ENCODE measurements around the gene ENO2. TPM values are rescaled to one million over a fixed set of nuclear protein-coding genes. Genes with fewer than 3 reads are reported as not detected.

ENO2 gene
- total and polyA plus RNA-seq, 2 experiments from 2014 or later = 43.5 to 53.5 TPM

DNA sequence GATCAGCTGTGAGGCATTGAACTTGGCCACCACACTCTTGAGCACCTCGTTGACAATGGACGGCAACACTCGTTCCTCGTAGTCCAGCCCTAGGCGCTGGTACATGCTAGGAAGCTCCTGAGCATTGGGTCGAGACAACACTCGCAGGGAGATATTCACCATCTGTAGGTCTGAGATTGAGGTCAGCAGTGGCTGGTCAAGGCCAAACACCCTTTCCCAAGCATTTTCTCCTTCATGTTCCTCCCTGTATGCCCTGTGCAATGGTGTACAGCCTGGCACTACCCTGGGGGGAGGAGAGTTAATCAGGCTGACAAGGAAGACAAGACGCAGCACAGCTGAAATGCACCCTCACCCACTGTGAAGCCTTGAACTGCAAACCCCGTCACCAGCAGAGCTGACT lies 54.0 kb downstream of the ENO2 start (continued):
- no peak for TF ChIP-seq CTCF (conservative IDR thresholded peaks at IDR 0.05; ENCODE audit: low read depth in 2 of 2)
- TF ChIP-seq EZH2 (IDR thresholded peaks at IDR 0.05; ENCODE audit: low read depth, unreplicated experiment) = no peak
- no peak for TF ChIP-seq STAT1 (IDR thresholded peaks at IDR 0.05; ENCODE audit: unreplicated experiment)

- peak overlapping the region; percentile 73 for H3K4me3 ChIP-seq
- Mint-ChIP-seq H3K36me3 (ENCODE audit: low read depth) (peaks cover 84% of the 10 kb centered on the region), H3K27me3 (ENCODE audit: insufficient read depth, low read depth, poor library complexity) (peaks cover 14% of the 10 kb centered on the region), H3K27ac (peak overlapping the region; percentile 99), H3K4me1 (peaks cover 34% of the 10 kb centered on the region), H3K4me3 (peak overlapping the region; percentile 100), H3K9me3 (peaks cover 2% of the 10 kb centered on the region; the same call in 1 of the 3 replicates)
- H3K9me2 ChIP-seq (ENCODE audit: insufficient read depth) = no peaks in the 10 kb centered on the region
- DNase-seq (ENCODE audit: low spot score) (peak; percentile 61), ATAC-seq (peak; percentile 56)
- peak overlapping the region; percentile 92 for H3K27ac ChIP-seq (ENCODE audit: low read depth)
- peaks cover 12% of the 10 kb centered on the region; the same call in 1 of the 2 replicates for H4K20me1 ChIP-seq (replicated peaks; ENCODE audit: insufficient read depth)
- no peaks in the 10 kb centered on the region for H3K27me3 ChIP-seq (ENCODE audit: insufficient read depth)
- peak overlapping the region; percentile 98 for H3K4me2 ChIP-seq
- H2AFZ ChIP-seq = no peak overlapping the region; the same call in 1 of the 2 replicates
- H3F3A ChIP-seq (replicated peaks; ENCODE audit: low read depth) = peaks cover 56% of the 10 kb centered on the region
- H3K79me2 ChIP-seq (replicated peaks; ENCODE audit: insufficient read depth) = peaks cover 58% of the 10 kb centered on the region
- H3K36me3 ChIP-seq (ENCODE audit: insufficient read depth) = peaks cover 43% of the 10 kb centered on the region
- peaks cover 21% of the 10 kb centered on the region for H3K4me1 ChIP-seq (ENCODE audit: insufficient read depth)
- no peak for TF ChIP-seq NANOG (IDR thresholded peaks at IDR 0.05; ENCODE audit: borderline replicate concordance)
- TF ChIP-seq JUNB (IDR thresholded peaks at IDR 0.05; ENCODE audit: unreplicated experiment) = no peak
- no peak for TF ChIP-seq EZH2 (IDR thresholded peaks at IDR 0.05; ENCODE audit: low read depth, unreplicated experiment)
- no peak for TF ChIP-seq CREB1 (CRISPR knock-in tag; IDR thresholded peaks at IDR 0.05; ENCODE audit: low read depth)
- no peak for TF ChIP-seq ZNF462 (CRISPR knock-in tag; IDR thresholded peaks at IDR 0.05)
- TF ChIP-seq ZNF114 (CRISPR knock-in tag; IDR thresholded peaks at IDR 0.05) = no peak
- no peak for TF ChIP-seq POLR2AphosphoS5 (IDR thresholded peaks at IDR 0.05; ENCODE audit: low read depth)
- TF ChIP-seq ZNF331 (CRISPR knock-in tag; IDR thresholded peaks at IDR 0.05; ENCODE audit: low read depth) = no peak
- no peak for TF ChIP-seq CTCF (conservative IDR thresholded peaks at IDR 0.05; ENCODE audit: low read depth in 2 of 2)
- no peak for TF ChIP-seq ETS1 (IDR thresholded peaks at IDR 0.05)
- TF ChIP-seq STAT1 (IDR thresholded peaks at IDR 0.05; ENCODE audit: unreplicated experiment) = no peak
- TF ChIP-seq EZH2phosphoT487 (IDR thresholded peaks at IDR 0.05; ENCODE audit: unreplicated experiment) = no peak
Observed at GRCh38 chr12:6970096-6970527, 55.7 kb downstream of the ENO2 start.

Measured in GM23338 (cell line).